ENCODE results near the gene IGFBP2.

The IGFBP2 gene

DNA sequence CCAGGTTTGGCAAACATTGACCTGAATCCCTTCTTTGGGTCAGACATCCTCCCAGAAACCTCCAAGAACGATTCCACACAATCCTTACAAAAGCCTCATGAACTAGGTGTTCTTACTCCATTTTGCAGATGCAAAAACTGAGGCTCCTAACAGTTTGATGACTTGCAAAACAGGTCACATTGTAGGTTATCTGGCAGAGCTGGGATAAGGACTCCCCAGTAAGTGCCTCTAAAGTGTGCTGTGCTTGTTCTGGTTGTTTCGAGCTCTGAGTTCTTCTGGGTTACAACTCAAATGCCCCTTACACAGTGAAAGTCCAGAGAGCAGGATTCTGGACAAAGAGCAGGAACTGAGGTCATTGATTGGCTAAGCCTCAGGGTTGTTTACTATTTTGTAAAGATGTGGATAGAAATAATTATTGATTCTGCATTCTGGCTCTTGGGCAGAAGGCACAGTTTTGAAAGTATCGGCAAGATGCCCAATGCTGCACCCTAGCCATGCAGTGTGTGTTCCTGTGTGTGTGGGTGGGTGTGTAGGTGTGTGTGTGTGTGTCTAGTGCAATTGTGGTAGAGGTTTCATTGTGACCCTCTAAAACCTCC, 17.0 kb upstream of the IGFBP2 start:
- DNase-seq: no peak

DNA sequence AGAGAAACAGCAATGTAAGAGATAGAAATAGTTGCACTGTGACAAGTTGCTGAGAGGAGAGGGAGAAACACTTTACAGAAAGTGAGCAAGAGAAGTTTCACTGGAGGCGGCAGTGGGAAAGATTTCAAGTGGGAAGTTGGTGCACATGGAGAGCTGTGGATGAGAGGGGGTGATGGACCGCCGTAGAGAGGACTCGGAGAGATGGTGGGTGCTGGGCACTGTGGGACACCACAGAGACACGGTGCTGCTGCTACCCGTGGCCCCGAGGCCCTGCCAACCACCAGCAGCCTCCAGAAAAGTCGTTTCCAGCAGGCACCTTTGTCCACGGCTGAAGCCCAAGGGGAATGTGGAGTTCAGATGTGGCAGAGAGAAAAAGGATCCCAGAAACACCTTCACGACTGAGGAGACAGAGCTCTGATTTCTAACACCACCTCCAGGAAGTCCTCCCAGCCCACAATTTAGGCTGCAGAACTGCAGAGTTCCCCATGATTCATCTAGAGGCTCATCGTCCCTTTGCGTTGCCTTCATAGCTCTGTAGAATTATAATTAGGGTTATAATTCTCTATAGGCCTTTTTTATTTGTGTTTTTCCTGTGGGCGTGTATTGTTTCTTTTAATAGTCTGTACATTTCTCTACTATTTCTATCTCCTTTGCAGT, 15.9 kb upstream of the IGFBP2 start:
- DNase-seq: no peak

DNA sequence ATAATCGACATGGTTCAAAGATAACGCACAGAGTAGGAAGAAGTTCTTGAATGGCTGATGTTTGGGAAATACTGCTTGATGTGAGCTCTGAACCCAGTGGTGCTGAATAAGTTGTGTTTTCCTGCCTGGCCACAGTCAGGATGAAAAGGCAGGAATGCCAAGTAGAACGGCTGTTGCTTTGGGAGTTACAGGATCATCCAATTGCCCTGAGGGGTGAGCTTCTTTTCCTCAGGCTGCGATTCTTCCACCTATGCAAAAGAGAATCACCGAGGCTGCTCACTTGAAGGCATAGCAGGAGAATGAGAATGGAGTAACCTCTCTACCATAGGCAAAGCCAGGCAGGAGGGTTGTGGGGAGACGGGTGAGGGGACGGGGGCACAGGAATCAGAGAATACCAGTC, 14.4 kb upstream of the IGFBP2 start:
- no peak for DNase-seq

DNA sequence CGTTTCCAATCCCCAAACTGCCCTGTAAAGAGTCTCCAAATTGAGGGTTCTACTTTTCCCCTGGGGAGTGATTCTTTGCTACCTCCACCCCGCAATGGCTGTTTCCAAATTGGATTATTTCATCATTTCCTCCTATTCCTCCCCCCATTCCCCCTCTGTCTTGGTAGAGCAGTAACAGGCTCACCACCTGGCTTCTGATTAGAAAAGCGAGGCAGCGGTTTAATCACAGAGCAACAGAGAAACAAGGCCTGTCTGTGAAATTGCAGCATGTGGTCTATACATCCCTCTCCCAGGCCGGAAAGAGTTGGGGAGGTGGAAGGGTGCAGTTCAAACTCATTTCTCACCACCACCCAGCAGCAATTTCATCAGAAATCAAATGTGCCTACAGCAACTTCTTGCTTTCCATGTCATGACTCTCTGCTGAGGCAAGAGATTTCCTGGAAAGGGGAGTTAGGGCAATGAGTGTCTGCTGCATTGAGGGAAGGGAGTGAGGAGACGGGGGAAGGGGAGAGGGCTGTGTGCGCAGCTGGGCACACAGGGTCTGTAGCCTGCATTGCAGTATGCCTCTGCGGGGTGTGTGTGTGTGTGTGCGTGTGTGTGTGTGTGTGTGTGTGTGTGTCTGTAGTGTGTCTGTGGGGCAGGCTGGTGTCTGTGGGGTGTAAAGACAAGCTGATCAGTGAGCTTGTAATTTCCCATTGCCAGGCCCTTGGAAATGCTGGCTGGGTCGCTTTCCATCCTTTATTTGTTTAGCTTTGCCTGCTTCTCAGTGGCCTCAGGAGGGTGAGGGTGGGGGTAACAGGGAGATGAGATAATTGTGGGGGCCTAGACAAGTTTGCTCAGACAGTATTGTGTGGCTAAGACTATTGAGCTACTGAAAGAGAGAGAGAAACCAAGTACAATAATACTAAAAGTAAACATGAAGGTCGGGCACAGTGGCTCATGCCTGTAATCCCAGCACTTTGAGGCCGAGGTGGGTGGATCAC, 13.5 kb upstream of the IGFBP2 start:
- DNase-seq: no peak

DNA sequence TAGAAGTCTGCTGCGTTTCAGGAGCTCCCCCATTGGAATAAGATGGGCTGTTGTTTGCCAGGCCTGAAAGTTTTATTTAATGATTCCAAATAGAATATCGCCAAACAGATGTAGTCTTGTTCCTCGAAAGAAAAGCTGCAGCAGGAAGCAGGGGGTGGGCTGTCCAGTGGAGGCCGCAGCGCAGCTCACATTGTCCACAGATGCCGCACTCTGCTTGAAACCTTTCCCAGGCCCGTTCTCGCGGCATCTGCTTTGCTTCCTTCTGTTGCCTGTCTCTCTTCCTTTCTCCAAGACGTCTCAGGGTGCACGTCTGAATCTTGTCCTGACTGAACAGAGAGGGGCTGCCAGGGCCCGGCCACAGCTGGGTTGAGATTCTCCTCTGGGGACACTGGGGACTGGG, 12.4 kb upstream of the IGFBP2 start:
- DNase-seq: no peak

DNA sequence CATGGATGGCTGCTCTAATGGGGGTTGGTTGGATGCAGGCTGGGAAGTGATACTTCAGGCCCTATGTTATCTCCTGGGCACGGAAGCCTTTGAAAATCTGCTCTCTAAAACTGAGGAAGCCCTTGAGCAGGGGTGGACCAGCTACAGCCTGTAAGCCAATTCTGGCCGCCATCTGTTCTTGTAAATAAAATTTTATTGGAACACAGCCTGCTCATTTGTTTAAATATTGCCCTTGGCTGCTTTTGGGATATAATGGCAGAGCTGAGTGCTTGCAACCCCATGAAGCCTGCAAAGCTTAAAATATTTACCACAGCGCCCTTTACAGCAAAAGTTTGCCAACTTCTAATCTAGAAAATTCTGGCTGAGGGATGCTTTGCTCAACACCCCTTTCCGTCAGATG, 11.9 kb upstream of the IGFBP2 start:
- DNase-seq: no peak

DNA sequence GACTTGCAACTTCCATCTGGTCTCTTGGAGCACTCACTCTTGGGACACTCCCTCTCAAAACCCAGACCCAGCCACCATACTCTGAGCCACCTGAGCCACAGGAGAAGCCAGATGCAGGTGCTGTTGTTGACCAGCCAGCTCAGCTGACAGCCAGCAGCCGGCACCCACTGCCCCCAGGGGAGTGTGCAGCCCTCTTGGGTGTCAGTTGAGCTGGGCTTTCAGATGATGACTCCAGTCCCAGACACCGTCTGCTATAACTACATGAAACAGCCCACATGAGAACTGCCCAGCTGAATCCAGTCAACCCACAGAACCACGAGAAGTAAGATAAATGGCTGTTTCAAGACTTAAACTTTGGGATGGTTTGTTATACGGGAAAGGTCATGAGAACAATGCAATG, 10.7 kb upstream of the IGFBP2 start:
- no peak for DNase-seq

DNA sequence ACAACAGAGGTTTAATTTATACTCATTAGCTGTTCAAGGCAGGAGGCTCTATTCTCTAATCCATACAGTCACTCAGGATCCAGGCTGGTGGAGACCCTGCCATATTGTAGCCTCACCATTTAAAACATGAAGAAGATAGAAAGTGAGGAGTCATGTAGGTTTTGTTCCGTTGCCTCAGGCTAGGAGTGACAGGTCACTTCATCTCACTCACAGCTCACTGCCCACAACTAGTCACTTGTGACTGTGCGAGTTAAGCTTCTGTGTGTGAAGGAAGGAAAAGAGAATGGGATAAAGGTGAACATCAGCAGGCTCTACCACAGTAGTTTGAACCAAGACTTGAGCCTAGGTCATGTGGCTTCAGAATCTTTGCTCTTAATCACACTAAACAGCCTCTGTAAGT, 9.0 kb upstream of the IGFBP2 start:
- DNase-seq: no peak

DNA sequence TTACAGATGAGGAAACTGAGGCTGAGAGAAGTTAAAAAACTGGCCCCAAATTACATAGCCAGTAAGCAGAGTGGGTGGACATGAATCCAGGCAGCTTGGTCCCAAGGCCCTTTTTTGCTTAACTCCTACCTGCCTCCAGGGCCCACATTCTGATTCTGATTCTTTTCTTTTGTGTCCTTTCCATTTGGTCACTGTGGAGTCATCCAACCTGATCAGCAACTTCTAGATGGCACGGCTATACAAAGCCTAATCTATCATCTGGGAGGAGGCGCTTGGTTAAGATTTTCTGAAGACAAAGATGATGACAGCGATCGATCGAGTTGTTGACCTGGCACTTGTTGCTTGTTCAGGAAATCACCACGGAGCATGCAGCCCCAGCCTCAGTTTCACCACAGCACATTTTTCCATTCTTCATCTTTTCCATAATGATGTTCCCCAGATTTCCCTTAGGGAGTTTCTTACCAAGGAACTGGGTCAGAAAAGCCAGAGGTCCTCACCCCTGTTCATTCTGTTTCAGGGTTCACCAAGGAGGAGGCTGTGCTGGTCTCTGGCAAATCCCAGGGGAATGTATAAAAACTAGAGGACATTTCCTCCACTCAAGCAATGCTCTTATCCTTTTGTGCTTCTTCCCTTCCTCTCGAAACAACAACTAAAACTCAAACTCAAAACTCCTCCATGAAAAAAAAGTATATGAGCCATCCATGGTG, 6.9 kb upstream of the IGFBP2 start:
- no peak for DNase-seq

DNA sequence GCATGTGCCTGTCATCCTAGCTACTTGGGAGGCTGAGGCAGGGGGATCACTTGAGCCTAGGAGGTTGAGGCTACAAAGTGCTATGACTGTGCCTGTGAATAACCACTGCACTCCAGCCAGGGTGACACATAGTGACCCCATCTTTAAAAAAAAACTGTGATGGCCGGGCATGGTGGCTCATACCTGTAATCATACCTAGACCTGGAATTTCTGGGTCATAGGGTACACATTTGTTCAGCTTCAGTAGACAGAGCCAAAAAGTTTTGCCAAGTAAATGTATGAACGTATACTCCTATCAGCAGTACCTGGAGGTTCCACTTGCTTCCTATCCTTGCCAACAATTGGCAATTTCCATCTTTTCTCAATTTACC, 6.4 kb upstream of the IGFBP2 start:
- DNase-seq: no peak

DNA sequence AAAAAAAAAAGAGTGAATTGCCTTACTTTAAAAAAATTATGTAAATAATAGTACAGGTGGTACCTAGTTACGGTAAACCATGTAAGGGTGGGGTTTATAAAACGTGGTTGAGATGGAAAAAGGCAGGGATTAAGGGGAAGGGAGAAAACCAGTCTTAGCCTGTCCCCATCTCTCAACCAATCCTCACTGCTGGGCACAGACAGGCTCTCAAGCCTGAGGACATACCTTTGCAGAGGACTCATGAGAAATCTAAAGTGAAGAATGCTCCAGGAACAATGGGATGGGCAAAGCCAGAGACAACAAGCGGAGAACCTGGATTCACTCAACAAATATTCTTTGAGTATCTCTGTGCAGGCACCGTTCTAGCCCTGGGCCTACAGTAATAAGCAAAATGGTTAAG, 3.4 kb upstream of the IGFBP2 start:
- no peak for DNase-seq

DNA sequence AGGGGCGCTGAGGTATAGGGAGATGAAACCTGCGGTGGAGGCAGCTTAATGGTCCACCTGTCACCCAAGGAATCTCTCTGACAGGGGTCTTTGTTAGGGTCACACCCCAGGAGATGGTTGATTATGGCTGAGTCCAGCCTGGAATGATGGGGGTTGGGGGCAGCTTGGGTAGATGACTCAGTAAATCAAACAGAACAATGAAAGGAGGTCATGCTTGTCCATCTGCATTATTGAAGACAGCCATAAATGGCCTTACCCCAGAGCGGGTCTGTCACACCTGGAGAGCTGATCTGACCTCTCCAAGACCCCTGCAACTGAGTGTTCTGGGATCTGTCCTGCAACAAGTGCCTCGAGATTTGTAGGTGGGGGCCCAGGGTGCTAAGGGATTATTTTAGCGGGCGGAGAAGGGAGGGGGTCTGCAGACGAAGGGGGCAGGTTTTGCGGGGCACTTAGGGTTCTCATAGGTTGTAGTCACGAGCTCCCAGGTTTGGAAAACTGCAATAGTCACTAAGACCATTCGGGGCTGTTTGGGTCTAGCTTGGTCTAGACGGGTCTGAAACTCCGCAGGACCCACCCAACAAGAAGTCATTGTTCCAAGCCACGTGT, 771 bp upstream of the IGFBP2 start:
- no peak for DNase-seq

DNA sequence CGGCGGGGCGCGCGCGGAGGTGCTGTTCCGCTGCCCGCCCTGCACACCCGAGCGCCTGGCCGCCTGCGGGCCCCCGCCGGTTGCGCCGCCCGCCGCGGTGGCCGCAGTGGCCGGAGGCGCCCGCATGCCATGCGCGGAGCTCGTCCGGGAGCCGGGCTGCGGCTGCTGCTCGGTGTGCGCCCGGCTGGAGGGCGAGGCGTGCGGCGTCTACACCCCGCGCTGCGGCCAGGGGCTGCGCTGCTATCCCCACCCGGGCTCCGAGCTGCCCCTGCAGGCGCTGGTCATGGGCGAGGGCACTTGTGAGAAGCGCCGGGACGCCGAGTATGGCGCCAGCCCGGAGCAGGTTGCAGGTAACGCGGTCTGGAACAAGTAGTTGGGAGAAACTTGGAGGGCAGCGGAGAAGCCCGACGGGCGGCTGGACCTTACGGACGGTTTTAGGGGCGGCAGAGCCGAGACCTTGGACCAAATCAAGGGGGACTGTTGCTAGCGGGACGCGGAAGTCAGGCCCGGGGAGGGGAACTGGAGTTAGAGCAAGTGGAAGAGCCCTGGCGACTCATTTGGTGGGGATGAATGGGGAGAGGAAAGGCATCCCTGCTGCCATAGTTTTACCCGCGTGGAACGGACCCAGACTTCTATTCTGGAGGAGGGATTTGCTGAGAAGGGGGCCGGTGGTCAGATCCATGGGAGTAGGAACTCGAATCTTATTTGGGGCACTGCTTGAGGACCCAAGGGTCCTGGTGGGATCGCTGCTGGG, 573 bp downstream of the IGFBP2 start:
- DNase-seq: no peak

DNA sequence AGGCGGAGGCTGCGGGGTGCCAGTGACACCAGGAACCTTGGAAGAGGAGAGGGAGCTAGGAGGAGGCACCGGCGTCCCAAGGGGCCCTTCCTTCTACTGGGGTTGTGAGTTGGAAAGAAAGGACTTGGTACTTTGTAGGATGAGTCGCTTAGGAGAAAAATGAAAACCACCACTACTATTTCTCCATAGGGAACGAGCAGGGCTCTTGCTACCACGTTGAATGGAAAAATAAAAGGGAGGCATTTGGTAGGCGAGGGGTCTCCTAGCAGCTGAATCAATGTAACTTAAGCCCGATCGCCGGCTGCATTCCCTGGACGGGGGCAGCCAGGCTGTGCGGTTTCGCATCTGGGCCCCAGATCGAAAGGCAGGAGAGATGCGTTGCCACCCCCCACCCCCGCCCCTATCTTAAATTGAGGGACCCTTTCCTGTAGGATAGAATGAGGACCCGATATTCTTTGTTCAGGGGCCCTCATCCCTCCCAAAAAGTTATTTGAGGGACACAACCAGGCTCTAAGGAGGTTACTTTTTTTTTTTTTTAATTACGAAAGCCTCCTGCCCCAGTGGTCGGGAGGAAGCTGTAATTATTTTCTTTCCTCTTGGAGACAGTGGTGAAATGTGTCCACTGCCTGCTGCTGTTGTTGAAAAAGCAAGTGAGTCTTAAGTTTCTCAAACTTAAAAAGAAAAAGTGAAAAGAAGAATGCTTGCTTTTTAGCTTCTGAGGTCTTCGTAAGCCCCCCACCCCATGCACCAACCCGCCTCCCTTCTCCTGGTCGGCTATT, 1.3 kb downstream of the IGFBP2 start:
- no peak for DNase-seq

DNA sequence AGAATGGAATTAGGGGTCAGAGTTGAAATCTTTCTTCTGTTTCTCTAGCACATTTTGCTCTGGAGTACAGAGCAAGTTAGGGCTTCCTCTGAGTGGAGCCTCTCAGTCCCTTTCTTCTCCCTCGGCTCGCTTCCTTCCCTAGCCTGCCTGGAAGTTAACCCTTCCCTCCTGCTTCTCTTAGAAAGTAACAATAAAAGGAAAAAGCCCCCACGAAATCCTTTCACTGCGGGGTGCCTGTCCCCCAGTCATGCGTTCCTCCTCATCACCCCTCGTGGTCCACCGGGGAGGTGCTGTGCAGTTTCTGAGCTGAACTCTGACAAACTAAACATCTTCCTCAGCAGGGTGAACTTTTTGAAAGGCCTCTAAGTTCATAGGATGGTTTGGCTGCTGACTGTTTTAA, 2.0 kb downstream of the IGFBP2 start:
- DNase-seq: no peak

DNA sequence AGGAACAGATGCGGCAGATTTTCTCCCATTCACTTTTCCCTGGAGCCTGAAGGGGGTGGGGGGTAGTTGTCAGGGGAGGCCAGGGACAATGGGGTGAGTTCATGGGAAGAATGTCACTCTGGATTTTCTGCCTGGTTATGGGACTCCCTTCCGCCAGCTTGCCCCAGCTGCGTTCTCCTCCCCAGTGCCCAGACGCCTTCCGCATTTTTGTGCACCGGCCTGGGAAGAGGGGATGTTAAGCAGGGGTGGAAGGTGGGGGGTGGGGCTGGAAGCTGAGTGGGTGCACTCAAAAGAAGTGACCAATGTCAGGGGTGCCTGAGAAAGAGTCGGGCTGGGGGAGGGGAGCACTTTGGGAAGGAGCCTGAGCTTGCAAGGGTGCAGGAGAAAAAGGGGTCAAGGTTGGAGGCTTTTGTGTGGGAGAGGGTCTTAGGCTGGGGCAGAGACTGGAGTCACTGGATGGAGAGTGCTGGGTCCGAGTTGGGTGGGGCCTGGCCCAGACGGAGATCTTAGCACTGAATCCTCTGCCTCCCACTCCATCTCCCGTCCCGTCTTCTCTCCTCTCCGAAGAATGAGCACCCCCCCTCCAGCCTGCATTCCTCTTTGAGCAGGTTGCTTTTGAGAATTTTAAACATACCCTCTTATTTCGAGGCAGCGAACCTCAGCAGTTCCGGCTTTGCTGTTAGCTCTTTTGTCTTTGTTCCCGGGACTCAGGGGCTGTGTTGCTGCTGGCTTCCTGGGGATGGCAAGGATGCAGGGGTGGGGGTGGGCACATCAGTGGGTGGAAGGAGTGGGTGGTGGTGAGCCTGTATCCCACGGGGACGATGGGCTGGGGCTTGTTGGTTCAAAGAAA, 2.7 kb downstream of the IGFBP2 start:
- no peak for DNase-seq

DNA sequence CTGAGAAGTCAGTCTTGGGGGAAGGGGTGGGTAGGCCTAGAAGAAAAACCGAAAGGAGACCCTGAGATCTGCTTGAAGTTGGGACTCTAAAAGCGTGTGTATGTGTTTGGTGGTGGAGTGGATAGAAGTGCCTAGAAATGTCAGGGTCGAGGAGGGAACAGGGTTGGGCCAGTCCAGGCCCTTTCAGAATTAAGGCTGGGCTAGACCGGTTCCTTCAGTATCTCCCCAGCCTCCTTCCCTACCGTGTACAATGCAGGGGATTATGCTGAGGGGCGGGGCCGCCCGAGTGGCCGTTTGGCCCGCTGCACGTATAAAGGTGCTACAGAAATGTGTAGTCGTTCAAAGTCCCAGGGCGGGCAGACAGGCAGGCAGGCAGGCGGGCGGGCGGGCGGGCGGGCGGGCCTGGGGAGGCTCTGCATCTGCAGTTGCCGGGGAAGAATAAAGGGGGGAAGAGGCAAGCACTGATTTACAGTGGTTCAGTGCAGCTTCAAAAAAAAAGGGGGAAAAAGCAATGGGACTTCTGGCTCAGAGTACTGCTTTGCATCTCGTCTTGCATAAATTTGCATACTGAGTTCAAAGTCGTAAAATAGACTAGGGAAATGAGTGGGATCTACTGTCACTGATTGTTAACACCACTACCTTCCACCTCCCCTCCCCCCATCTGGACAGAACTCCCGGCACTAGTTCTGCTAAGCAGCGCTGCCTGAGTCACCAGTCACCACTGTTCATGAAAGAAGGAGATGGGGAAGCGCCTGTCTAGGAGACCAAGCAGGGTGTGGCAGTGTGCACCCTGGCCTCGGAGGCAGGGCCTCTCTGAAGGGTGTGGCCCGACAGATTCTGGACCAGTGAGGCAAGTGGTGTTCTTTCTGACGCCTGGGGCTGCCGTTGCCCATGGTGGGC, 3.6 kb downstream of the IGFBP2 start:
- no peak for DNase-seq

DNA sequence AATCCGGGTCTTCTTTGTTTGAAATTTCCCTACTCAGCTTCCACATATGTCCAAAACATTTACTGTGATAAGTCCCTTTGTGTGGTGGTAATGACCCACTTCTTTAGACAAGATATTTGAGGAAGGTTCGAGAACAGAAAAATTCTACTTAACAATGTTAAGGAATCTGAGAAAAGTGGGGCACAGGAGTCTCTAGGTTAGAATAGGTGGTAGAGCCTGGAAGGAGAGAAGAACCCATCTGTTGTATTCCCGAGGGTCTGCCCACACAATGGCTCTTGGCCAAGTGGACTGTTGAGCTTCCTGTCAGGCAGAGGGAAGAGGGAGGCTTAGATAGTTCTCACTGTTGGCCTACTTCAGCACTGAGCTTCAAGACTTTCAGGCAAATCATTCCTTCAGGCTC, 4.3 kb downstream of the IGFBP2 start:
- DNase-seq: no peak

DNA sequence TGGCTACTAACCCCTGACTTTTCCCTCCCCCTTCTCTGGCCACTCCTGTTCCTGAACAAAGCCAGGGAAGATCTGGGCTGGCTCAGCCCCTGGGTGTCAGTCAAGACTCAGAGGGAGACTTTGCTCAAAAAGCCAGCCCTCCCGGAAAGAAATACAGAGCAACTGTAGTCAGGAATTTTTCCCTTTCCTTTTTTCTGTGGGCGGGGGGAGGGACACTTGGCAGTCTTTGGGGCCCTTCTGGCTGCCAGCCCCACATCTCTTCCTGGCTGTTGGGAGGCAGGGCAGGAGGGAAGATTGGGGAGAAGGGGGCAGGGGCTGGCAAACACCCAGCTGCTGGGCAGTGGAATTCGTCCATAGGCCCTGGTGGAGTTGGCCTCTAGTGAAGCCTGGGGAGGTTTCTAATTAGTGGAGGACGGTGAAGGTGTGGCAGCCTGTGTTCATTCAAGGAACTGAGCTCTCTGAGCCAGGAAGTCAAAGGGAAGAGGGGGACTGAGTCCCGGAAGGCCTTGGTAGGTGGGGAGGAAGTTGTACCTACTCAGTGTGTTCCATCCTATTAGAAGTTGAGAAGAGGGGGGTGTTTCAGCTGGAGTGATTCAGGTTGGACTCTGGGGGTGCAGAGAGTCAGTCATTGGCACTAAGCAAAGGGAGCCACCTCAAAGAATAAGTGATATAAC, 10.9 kb downstream of the IGFBP2 start:
- no peak for DNase-seq
